HG02798 (cell line): Measurements from ENCODE around the gene HPD.
A peak's percentile ranks its signal among the peaks of the same experiment; 100 is the strongest.
"Not testable (repeated sequence)": the region's sequence is repeated elsewhere in the genome, so short reads cannot be mapped to it uniquely, and the experiment has no call there.

Source experiments
- ATAC-seq: cut with Tn5 transposase; IDR thresholded peaks from one replicate; pipeline ENCODE4 v1.9.1; 2021; ENCODE audit warnings: mild to moderate bottlenecking; ENCODE audit not compliant: unreplicated experiment, poor library complexity

Gene HPD

DNA sequence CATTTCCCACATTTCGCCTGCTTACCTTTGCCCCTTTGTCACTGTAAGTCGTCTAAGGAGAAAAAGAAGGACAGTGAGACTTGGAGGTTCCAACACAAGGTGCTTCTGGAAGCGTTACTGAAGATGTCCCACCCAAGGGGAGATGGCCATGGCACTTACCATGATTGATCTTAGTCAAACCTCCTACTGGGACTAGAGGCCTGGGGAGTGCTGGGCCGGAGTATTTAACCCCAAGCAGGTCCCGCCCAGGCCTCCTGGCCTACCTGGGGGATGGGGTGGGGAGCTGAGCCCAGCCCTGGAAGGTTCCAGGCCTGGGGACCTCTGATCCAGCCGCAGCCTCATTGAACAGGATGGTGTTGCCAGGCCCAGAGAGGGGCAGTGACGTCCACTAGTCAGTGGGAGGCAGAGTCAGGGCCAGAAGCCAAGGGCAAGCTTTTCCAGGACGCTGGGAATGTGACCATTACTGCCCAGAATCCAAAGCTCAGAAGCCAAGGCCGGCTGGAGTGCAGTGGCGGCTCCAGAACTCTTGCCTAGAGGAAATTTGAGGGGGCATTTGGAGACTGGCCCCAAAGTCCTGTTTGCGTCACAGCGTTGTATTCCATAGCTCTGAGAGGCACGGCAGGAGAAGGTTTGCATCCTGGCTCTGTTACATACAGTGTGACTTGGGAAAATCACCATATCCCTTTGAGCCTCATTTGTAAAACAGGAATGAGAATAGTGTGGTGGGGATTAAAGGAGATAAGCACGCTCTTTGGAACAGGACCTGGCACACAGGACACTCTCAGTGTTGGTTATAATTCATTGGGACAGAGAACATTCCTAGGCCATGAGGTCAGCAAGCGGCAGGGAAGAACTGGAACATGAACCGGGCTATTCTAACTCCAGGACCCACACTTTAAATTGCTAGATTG is at the start of gene HPD:
Gene HPD, minus strand, starts transcription at position 198 of the 911 bp plus-strand sequence. Its CDS starts 36 bp downstream, at position 162.
- ATAC-seq, result no peak

DNA sequence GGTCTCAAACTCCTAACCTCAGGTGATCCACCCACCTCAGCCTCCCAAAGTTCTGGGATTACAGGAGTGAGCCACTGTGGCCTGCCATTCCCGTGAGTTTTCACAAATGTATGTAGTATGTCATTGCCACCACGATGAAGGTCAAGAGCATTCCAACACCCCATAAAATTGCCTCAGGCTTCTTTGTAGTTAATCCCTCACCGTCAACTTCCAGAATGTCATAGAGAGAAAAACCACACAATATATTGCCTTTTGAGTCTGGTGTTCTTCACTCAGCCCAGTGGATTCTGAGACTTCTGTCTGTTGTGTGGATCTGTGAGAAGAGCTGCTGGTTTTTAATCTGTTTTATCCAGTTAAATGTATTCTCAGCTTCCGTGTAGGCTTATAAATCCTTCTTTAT is 47.1 kb upstream of the HPD start:
- ATAC-seq, result no peak

DNA sequence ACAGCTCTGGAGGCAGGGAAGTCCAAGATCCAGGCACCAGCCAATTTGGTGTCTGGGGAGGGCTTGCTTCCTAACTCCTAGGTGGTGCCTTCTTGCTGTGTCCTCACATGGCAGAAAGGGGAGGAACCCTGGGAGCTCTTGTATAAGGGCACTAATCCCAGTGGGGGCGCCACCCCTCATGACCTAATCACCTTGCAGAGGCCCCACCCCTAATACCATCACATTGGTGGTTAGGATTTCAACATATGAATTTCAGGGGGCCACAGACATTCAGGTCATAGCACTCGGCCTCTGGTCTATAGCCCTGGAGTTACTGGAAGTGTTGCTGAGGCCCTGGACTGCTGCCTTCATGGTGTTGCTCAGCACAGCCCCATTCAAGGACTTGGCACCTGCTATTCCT is 44.5 kb upstream of the HPD start:
- ATAC-seq, result no peak

DNA sequence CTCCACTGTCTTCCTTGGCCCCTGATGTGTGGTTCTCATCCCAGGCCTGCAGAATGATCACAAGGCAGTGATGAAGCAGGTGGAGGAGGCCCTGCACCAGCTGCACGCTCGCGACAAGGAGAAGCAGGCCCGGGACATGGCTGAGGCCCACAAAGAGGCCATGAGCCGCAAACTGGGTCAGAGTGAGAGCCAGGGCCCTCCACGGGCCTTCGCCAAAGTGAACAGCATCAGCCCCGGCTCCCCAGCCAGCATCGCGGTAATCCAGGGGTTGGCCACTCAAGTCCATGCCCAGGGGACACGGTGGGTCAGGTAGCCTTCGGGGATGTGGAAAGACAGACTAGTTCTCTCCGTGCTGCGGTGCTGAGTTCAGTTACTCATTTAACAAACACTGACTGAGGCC is 40.9 kb upstream of the HPD start:
- ATAC-seq, result no peak

DNA sequence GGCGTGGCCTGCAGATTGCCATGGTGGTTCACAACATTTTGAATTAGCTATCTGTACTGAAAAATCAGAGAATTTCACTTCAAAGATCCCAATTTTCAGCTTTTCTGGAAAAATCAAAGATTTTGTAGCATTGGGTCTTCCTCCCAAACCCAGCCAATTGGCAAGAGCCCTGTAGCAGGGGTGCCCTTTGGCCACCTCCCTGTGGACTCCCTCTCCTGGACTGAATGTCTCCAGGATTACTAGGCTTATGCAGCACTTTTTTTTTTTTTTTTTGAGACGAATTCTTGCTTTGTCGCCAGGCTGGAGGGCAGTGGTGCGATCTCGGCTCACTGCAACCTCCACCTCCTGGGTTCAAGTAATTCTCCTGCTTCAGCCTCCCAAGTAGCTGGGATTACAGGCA is 39.6 kb upstream of the HPD start:
- no peak for ATAC-seq

DNA sequence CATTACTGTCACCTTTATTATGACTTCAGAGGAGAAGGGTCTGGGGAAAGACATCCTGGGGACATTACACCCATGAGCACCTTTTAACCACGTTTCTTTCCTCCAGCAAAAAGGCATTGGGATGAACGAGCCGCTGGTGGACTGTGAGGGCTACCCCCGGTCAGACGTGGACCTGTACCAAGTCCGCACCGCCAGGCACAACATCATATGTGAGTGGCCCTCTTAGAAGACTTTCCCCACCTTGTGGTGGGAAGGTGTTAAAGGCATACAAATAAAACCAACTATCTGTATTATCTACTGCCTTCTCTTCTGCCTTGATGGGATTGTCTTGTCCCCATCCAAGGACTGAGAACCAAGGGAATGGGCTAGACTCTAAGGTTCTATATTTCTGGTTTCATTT is 36.0 kb upstream of the HPD start:
- no peak for ATAC-seq

DNA sequence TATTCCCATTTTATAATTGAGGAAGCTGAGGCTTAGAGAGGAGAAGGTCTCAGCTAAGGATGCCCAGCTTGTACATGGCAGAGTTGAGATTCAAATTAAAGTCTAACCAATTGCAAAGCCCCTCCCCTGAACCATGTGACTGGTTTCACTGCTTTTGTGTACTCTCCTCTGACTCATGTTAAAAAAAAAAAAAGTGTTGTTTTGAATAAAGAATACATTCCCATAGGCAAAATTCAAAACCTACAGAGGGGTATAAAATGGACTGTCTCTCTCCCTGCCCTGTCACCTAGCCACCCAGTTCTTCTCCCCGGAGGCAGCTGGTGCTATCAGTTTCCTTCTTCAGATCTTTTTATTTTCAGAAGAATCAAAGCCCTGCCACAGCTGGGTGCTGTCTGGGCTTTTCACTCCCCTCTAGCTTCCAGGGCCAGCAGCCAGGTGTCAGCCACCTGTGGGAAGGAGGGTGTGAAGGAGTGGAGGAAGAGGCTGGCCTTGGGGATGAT is 35.4 kb upstream of the HPD start:
- ATAC-seq, result no peak

DNA sequence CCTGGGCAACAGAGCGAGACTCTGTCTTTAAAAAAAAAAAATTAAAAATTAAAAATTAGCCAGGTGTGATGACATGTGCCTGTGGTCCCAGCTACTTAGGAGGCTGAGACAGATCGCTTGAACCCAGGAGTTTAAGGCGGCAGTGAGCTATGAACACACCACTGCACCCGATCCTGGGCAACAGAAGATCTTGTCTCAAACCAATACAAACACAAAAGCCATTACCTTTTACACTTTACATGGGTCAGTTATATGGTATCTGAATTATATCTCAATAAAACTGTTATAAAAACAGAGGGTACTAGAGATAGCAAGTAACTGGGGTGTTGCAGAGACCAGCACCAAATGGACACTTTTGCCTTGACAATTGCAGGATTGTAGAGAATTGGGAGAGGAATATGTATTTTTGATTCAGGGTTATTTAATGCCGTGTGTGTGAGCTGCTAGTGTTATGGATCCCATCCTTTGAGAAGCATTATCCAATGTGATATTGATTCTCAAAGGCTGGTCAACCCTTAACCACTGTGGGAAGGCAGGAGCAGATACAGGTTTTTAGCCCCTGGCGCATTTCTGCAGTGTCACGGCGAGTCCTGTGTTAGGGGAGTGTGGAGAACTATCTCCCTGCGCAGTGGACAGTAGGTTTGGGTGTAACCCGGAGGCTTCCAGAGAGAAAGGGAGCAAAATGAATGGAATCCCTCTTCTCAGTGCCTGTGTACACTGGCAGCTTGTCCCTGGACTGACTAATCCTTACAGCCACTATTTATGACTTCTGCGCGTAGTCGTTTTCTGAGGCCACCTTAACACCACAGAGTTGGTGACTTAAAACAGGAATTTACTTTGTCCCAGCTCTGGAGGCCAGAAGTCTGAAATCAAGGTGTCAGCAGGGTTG is 34.3 kb upstream of the HPD start:
- ATAC-seq, result no peak

DNA sequence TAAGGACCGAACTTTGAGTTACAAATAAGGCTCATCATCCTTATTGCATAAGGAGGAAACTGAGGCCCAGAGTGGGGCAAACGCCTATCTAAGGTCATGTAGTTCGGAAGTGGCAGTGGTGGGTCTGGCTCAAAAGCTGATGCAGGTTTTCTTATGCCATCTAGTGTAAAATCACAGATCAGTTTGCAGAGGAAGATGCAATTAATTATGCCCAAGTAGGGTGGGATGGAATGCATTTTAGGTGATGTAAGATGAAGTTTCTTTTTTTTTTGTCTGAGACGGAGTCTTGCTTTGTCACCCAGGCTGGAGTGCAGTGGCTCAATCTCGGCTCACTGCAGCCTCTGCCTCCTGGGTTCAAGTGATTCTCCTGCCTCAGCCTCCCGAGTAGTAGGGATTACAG is 31.0 kb upstream of the HPD start:
- not testable (repeated sequence) for ATAC-seq

DNA sequence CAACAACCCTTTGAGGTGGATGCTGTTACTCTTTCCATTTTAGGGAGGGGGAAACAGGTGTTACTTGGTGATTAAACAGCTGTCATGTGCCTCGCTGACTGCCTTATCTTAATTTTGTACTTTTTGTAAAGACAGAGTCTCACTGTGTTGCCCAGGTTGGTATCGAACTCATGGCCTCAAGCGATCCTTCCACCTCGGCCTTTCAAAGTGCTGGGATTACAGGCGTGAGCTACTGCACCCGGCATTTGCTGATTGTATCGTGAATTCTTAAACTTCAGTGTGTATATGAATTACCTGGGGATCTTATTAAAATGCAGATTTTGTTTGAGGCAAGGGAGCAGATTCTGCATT is 30.6 kb upstream of the HPD start:
- ATAC-seq, result no peak

DNA sequence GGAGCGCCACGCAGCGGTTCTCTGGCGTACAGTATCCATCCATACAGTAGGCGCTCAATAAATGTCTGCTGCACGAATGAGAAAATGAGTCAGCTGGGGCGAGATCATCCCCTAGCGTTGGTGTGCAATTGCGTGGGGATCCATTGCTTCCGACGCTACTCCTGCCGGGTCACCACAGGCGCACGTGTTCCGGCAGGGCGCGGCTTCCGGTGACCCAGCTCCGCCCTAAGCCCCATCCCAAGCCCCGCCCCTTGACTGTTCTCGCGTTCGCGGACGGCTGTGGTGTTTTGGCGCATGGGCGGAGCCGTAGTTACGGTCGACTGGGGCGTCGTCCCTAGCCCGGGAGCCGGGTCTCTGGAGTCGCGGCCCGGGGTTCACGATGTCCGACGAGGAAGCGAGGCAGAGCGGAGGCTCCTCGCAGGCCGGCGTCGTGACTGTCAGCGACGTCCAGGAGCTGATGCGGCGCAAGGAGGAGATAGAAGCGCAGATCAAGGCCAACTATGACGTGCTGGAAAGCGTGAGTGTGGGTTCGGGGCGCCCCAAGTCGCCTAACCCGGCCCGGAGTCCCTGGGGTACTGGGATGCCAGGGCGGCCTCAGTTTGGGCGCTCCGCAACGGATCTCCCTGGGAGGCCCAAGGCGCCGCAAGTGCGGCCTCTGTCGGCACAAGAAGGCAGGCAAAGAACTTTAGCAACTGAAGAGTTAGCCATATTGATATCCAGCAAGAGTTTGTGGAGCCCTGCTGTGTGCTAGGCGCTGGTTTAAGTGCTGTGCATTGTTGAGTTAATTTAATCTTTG is 30.0 kb upstream of the HPD start, which contains the start of gene PSMD9:
Gene PSMD9, plus strand, starts transcription at position 313 of the 796 bp plus-strand sequence. Its CDS starts 67 bp downstream, at position 380.
- peak; percentile 95 for ATAC-seq

DNA sequence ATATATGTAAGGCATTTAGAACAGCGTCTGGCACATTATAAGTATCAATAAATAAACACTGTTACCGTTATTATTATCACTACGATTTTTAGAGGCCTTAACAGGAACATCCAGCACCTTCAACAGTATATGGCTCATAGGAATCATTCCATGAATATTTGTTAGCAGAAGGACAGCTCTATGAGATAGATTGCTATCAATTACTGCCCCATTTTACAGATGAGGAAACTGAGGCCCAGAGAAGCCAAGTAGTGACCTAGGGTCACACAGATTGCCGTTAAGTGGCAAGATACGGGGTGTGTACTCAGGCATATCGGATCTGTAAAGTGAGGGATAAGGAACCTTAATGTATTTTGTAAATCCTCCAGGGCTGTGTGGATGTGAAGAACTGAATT is 29.4 kb upstream of the HPD start:
- no peak for ATAC-seq

DNA sequence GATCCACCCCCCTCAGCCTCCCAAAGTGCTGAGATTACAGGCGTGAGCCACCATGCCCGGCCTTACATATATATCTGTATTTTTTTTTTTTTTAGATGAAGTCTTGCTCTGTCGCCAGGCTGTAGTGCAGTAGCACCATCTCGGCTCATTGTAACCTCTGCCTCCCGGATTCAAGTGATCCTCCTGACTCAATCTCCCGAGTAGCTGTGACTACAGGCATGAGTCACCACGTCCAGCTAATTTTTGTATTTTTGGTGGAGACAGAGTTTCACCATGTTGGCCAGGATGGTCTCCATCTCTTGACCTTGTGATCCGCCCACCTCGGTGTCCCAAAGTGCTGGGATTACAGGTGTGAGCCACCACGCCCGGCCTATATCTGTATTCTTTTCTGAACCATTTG is 26.5 kb upstream of the HPD start:
- ATAC-seq, result not testable (repeated sequence)

DNA sequence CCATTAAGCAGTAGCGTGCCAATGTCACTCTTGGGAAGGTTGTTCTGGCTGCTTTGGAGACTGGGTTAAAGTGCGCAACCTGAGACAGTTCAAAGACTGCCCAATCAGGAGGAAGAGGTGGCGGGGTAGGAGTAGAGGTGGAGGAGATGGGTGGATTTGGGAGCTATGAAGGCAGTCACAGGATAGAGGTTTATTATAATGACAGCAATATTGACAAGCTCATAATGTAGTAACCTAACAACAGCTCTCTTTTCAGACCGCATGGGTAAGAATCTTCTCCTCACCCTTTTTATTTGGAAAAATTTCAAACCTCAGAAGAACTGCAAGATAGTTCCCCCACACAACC is 24.6 kb upstream of the HPD start:
- ATAC-seq, result no peak

DNA sequence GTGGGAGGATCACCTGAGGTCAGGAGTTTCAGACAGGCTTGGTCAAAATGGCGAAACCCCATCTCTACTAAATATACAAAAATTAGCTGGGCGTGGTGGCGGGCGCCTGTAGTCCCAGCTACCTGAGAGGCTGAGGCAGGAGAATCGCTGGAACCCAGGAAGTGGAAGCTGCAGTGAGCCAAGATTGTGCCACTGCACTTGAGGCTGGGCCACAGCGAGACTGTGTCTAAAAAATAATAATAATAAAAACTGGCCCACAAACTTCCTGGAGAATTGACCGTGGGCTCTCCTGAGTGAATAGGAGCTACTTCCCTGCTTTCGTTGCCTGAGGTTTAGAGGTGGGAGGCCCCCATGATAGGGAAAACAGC is 17.4 kb upstream of the HPD start:
- not testable (repeated sequence) for ATAC-seq

DNA sequence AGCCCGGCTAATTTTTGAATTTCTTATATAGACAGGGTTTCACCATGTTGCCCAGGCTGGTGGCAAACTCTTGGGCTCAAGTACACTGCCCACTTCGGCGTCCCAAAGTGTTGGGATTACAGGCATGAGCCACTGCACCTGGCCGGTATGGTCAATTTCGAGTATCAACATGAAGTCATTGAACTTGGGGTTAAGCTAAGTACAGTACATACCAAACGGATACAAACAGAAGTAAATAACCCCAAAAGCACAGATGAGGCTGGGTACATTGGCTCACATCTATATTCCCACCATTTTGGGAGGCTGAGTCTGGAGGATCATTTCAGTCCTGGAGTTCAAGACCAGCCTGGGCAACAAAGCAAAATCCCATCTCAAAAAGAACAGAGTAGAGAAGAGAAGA is 16.9 kb upstream of the HPD start:
- no peak for ATAC-seq

DNA sequence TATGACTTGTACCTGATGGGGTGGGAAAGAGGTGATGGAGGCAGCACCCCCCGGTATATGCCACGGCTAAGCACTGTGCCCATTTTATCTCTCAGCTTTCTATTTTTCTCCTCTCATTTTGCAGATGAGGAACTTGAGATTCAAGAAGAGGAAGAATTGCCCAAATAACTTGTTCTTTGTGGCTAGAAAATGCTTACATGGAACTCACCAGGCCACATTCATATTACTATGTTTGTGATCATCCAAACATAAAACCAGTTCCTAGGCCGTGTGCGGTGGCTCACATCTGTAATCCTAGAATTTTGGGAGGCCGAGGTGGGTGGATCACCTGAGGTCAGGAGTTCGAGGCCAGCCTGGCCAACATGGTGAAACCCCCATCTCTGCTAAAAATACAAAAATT is 15.4 kb upstream of the HPD start:
- no peak for ATAC-seq

DNA sequence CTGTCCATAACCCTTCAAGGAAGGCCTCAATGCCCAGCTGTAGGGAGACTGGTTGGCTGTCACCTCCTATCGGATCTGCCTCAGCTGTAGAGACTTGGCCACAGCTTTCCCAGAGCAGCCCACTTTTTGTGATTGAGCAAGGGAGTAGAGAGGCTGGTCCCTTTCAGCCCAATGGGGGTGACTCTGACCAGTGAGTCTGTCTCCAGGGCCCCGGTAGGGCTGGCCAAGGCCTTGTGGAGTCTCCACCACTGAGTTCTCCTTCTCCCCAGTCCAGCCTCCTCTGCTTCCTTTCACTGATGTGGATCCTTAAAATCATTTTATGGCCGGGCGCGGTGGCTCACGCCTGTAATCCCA is 14.5 kb upstream of the HPD start:
- no peak for ATAC-seq

DNA sequence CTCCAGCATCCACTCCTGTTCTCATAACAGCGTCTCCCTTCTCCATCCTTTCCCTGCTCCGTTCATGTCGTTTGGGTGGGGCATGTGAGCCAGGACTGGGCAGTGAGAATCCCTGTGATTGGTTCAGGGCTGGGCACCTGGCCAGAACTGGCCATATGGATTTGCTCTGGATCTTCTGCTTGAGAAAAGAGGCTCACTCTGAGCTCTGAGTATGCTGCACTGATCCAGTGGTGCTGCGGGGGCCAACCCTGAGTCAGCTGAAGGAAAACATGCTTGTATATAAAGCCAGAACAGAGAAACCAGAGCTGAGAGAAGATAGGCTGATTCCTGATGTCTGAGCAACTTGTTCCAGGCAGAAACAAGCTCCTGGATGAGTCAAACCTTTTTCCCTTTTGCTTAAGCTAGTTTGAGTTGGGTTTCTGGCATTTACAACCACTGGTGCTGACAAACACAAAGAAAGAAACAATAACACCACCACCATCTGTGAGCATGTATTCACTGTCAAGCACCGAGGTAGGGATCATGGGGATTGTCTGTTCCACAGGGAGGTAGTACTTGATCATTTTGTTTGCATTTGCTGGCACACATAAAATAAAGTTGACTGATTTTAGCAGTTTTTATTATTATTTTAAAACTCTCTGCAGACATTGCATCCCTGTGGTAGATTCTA is 14.0 kb upstream of the HPD start:
- no peak for ATAC-seq

DNA sequence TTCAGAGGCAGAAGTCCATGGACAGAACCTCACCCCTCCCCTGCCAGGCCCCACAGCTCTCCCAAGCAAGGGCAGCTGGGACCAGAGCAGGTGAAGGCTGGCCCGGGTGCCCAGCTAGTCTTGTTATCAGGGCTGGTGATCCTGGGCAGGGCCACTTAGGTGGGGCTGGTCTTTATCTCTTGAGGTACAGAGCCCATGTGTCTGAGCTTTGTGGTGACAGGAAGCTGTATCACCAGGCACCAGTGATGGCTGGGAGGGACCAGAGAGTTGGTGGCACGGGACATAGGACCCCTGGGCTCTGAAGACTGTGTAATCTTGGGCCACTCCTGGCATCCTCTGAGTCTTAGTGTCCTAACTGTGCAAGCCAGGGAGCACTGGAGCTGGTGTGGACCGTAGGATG is 12.8 kb upstream of the HPD start:
- ATAC-seq, result no peak
